Endothelial cell of umbilical vein (primary cell): ENCODE measurements around the gene C5. TPM values are rescaled to one million over a fixed set of nuclear protein-coding genes. Genes with fewer than 3 reads are reported as not detected.

Experiments used
- BruUV-seq: library from RNA; stranded (reverse); fragments of 400-500 nt; replicated peaks from 2 replicates; lab custom pipeline; 2021; lab: Mats Ljungman, UMichigan
- CTCF ChIA-PET: fragments of 300-600, 350-600 bp; sonication (Branson Sonifier 250); formaldehyde crosslinking; loops from one replicate; lab custom pipeline; 2021; ENCODE audit warnings: antibody characterized with exemption, inconsistent platforms; lab: Charles Lee
- POLR2A ChIA-PET: fragments of 300-600, 350-600 bp; sonication (Branson Sonifier 250); formaldehyde crosslinking; loops from one replicate; lab custom pipeline; 2021; ENCODE audit warnings: antibody characterized with exemption, inconsistent platforms; lab: Charles Lee
- DNase-seq: peaks from one replicate; pipeline ENCODE4 v3.0.0-alpha.2; 2011; ENCODE audit warnings: low read depth, low spot score
- FAIRE-seq: peaks from 2 replicates; lab custom pipeline; 2011; peaks lifted over from hg19 to GRCh38; lab: Jason Lieb, UNC
- H2AFZ ChIP-seq: 2 replicates; pipeline ENCODE4 v1.6.0; 2012; ENCODE audit warnings: low read depth, low read length, control low read depth, inconsistent platforms
- H3K27ac ChIP-seq: 2 replicates; pipeline ENCODE4 v1.5.1; 2011; ENCODE audit warnings: low read depth, mild to moderate bottlenecking, control low read depth, low read length, moderate library complexity; ENCODE audit not compliant: insufficient read depth
- H3K27me3 ChIP-seq, 2 experiments: 2 replicates each; pipeline versions ENCODE4 v1.6.0 to v1.6.1; 2011; ENCODE audit warnings: low read length in 2 of 2, mixed read lengths in 1 of 2; ENCODE audit not compliant: control insufficient read depth in 2 of 2, insufficient read depth in 2 of 2
- H3K36me3 ChIP-seq, 2 experiments: 2 replicates in 1 of 2; 3 replicates in 1 of 2; pipeline ENCODE4 v1.5.1; 2011; ENCODE audit warnings: low read length in 2 of 2, mild to moderate bottlenecking in 1 of 2, moderate library complexity in 1 of 2; ENCODE audit not compliant: control insufficient read depth in 2 of 2, insufficient read depth in 2 of 2; ENCODE audit errors: extremely low read depth in 1 of 2
- H3K4me1 ChIP-seq: 3 replicates; pipeline ENCODE4 v1.5.1; 2011; ENCODE audit warnings: mild to moderate bottlenecking, low read length; ENCODE audit not compliant: control insufficient read depth, insufficient read depth; ENCODE audit errors: extremely low read depth
- H3K4me2 ChIP-seq: 2 replicates; pipeline ENCODE4 v1.6.1; 2011; ENCODE audit warnings: low read length, control low read depth, mixed read lengths; ENCODE audit not compliant: insufficient read depth
- H3K4me3 ChIP-seq, 3 experiments: fragments of 200-600 bp in 1 of 3; sonication (generic), shearing (Covaris generic) in 1 of 3; replicated peaks in 1 of 3; 2 replicates each; pipeline ENCODE4 v1.5.1; 2011 to 2016; ENCODE audit warnings: control low read depth in 3 of 3, low read length in 3 of 3, mild to moderate bottlenecking in 2 of 3, inconsistent platforms in 1 of 3, low read depth in 1 of 3, moderate library complexity in 1 of 3; ENCODE audit not compliant: insufficient read depth in 1 of 3
- H3K79me2 ChIP-seq: 2 replicates; pipeline ENCODE4 v1.6.0; 2012; ENCODE audit warnings: low read length, inconsistent platforms; ENCODE audit not compliant: control insufficient read depth, insufficient read depth
- H3K9ac ChIP-seq: replicated peaks from 2 replicates; pipeline ENCODE3; 2011; ENCODE audit warnings: low read length, control low read depth; ENCODE audit not compliant: insufficient read depth; ENCODE audit errors: extremely low read depth
- H3K9me1 ChIP-seq: replicated peaks from 3 replicates; pipeline ENCODE4 v1.6.0; 2011; ENCODE audit warnings: mild to moderate bottlenecking, low read length; ENCODE audit not compliant: control insufficient read depth, insufficient read depth; ENCODE audit errors: extremely low read depth
- H3K9me3 ChIP-seq: replicated peaks from 2 replicates; pipeline ENCODE4 v1.5.1; 2012; ENCODE audit warnings: low read length, inconsistent platforms; ENCODE audit not compliant: control insufficient read depth, insufficient read depth
- H4K20me1 ChIP-seq: replicated peaks from 2 replicates; pipeline ENCODE3; 2011; ENCODE audit warnings: mild to moderate bottlenecking, low read length; ENCODE audit not compliant: control insufficient read depth, insufficient read depth; ENCODE audit errors: extremely low read depth
- EZH2 ChIP-seq: IDR thresholded peaks from 2 replicates; pipeline ENCODE4 v1.6.1; 2012; ENCODE audit warnings: borderline replicate concordance, low read depth, mild to moderate bottlenecking, moderate library complexity, low read length, inconsistent platforms; ENCODE audit not compliant: severe bottlenecking
- FOS ChIP-seq: IDR thresholded peaks from 2 replicates; pipeline ENCODE4 v1.6.1; 2011; ENCODE audit warnings: mild to moderate bottlenecking, low read length, moderate library complexity, borderline replicate concordance; ENCODE audit not compliant: insufficient read depth
- GATA2 ChIP-seq: IDR thresholded peaks from 2 replicates; pipeline ENCODE4 v1.7.0; 2011; ENCODE audit warnings: low read depth, mild to moderate bottlenecking, moderate library complexity, mixed read lengths, low read length; ENCODE audit not compliant: insufficient read length, insufficient read depth
- JUN ChIP-seq: IDR thresholded peaks from 2 replicates; pipeline ENCODE4 v1.6.1; 2011; ENCODE audit warnings: borderline replicate concordance, low read depth; ENCODE audit not compliant: insufficient read length, insufficient read depth
- MYC ChIP-seq: IDR thresholded peaks from one replicate; pipeline ENCODE4 v1.6.1; 2011; ENCODE audit warnings: mild to moderate bottlenecking, low read depth, low read length
- POLR2A ChIP-seq: IDR thresholded peaks from 2 replicates; pipeline ENCODE4 v1.6.1; 2012; ENCODE audit warnings: low read depth, mild to moderate bottlenecking, control low read depth, low read length
- POLR2AphosphoS5 ChIP-seq: IDR thresholded peaks from 2 replicates; pipeline ENCODE4 v1.6.1; 2012; ENCODE audit warnings: low read depth, mild to moderate bottlenecking, control low read depth, low read length, moderate library complexity; ENCODE audit not compliant: insufficient read depth
- dilution Hi-C: fragments of 300-500 bp; cut with MboI; formaldehyde crosslinking; loops from one replicate; pipeline ENCODE4 v1.15.0; 2019; ENCODE audit warnings: low sequenced_read_pairs; ENCODE audit not compliant: extremely low pct_ligation_motif_present
- intact Hi-C: fragments of 100-400 bp; cut with micrococcal nuclease; formaldehyde crosslinking; loops from one replicate; pipeline ENCODE4 v1.10.0; 2022
- polyA plus RNA-seq, 4 experiments: library from polyadenylated mRNA; depleted of rRNA in 3 of 4; stranded (reverse) in 3 of 4; unstranded in 1 of 4; fragments of >200 nt; gene quantifications; 2 replicates each; pipeline versions ENCODE4 v1.2.1 to v1.2.3, GENCODE V29; 2011 to 2012; ENCODE audit warnings: missing spikeins in 1 of 4
- total RNA-seq: library from RNA; stranded (reverse); gene quantifications from 2 replicates; pipeline ENCODE4 v1.2.3, GENCODE V29; 2021
- TF ChIP-seq, protein P1 (sequence below): IDR thresholded peaks from 2 replicates; pipeline ENCODE4 v1.6.1; 2011; ENCODE audit not compliant: insufficient read depth, insufficient read length
- TF ChIP-seq, protein P2 (sequence below), 2 donors: IDR thresholded peaks; 1 replicate in 1 of 2; 2 replicates in 1 of 2; pipeline ENCODE4 v1.5.1; 2011; ENCODE audit warnings: low read length in 2 of 2, mild to moderate bottlenecking in 2 of 2, moderate library complexity in 2 of 2, control low read depth in 1 of 2, inconsistent platforms in 1 of 2, low read depth in 1 of 2; ENCODE audit not compliant: insufficient read depth in 1 of 2; ENCODE audit errors: extremely low read depth in 1 of 2

C5 gene
- total and polyA plus RNA-seq, 2 donors (not counting 3 experiments of a cell fraction or from before 2014, with no cell fraction given), result 0.79 to 1.6 TPM

DNA sequence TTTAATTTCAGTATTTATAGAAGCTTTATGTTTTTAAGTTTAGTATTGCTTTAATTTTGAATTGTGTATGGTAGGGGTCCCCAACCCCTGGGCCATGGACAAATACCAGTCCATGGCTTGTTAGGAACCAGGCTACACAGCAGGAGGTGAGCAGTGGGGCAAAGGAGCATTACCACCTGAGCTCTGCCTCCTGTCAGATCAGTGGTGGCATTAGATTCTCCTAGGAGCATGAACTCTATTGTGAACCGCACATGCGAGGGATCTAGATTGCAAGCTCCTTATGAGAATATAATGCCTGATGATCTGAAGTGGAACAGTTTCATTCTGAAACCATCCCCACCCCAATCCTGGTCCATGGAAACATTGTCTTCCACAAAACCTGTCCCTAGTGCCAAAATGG lies 1.9 kb downstream of the C5 start:
- Histone ChIP-seq H2AFZ (no peak overlapping the region), H3K9me1 (no peaks in the 10 kb centered on the region), H3K4me1 (no peaks in the 10 kb centered on the region), H3K4me2 (no peak overlapping the region), H3K4me3 (no peak overlapping the region), H3K9me3 (no peaks in the 10 kb centered on the region), H3K79me2 (no peaks in the 10 kb centered on the region), H3K27ac (no peak overlapping the region), H3K27me3 (no peaks in the 10 kb centered on the region), H3K36me3 (no peaks in the 10 kb centered on the region), H3K9ac (no peak overlapping the region), H4K20me1 (no peaks in the 10 kb centered on the region)
- BruUV-seq, result no TSS peak
- TF ChIP-seq MYC (no peak), GATA2 (no peak), EZH2 (no peak), JUN (no peak)
- TF ChIP-seq, protein P1, sequence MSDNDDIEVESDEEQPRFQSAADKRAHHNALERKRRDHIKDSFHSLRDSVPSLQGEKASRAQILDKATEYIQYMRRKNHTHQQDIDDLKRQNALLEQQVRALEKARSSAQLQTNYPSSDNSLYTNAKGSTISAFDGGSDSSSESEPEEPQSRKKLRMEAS, result no peak
- FAIRE-seq (no peak), DNase-seq (no peak)
- ChIA-PET CTCF (interaction anchor here (4.4 to 4.9 kb wide), 2 partner anchors 12 kb away, joined by 15 to 42 read pairs; no protein-coding TSS in a partner anchor), POLR2A (no interaction called here)
- dilution Hi-C loops (no loop called here), intact Hi-C loops (no loop called here)

DNA sequence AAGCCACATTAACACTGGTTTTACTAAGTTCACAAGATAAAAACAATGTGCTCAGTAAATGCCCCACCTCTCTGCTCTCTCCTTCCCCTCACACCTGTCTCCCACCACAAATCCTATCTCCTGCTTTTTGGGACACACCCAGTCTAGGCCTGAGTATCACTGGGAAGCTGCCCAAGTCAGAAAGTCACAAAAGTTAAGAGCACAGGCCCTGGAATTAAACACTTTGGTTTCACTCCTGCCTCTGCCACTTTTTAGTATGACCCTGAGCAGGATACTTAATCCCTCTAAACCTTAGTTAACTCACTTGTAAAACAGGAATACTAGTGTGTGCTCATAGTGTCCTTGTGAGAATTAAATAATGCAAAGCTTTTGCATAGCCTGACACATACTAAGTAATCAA lies 11.3 kb downstream of the C5 start:
- Histone ChIP-seq H3K9ac (no peak overlapping the region), H3K79me2 (no peaks in the 10 kb centered on the region), H3K27me3 (no peaks in the 10 kb centered on the region), H2AFZ (no peak overlapping the region), H3K4me2 (no peak overlapping the region), H3K9me3 (no peaks in the 10 kb centered on the region), H3K36me3 (no peaks in the 10 kb centered on the region), H3K9me1 (no peaks in the 10 kb centered on the region), H3K27ac (no peak overlapping the region), H3K4me1 (no peaks in the 10 kb centered on the region), H3K4me3 (no peak overlapping the region), H4K20me1 (no peaks in the 10 kb centered on the region)
- dilution Hi-C loops (no loop called here), intact Hi-C loops (no loop called here)
- FAIRE-seq (no peak), DNase-seq (no peak)
- CTCF ChIA-PET, result interaction anchor here (1.2 to 1.4 kb wide), 2 partner anchors 57 to 355 kb away, joined by 3 read pairs; no protein-coding TSS in a partner anchor
- TF ChIP-seq POLR2A (no peak), FOS (no peak), MYC (no peak), EZH2 (no peak), POLR2AphosphoS5 (no peak), JUN (no peak), GATA2 (no peak)
- TF ChIP-seq, protein P2, sequence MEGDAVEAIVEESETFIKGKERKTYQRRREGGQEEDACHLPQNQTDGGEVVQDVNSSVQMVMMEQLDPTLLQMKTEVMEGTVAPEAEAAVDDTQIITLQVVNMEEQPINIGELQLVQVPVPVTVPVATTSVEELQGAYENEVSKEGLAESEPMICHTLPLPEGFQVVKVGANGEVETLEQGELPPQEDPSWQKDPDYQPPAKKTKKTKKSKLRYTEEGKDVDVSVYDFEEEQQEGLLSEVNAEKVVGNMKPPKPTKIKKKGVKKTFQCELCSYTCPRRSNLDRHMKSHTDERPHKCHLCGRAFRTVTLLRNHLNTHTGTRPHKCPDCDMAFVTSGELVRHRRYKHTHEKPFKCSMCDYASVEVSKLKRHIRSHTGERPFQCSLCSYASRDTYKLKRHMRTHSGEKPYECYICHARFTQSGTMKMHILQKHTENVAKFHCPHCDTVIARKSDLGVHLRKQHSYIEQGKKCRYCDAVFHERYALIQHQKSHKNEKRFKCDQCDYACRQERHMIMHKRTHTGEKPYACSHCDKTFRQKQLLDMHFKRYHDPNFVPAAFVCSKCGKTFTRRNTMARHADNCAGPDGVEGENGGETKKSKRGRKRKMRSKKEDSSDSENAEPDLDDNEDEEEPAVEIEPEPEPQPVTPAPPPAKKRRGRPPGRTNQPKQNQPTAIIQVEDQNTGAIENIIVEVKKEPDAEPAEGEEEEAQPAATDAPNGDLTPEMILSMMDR (IDR thresholded peaks at IDR 0.05; ENCODE audit: extremely low read depth in 1 of 2, insufficient read depth in 1 of 2, low read depth in 1 of 2, low read length in 2 of 2), result no peak
- TF ChIP-seq, protein P1, result no peak
- POLR2A ChIA-PET, result no interaction called here
- BruUV-seq, result no TSS peak
